ENCODE measurements around the gene TAS2R4. TPM values are rescaled to one million over a fixed set of nuclear protein-coding genes. Genes with fewer than 3 reads are reported as not detected.

TAS2R4 gene
- total and polyA plus RNA-seq, 2 of the 8 experiments (the other 6 are each of a cell fraction or from before 2014, with no cell fraction given) = 0.88 to 1.3 TPM

DNA sequence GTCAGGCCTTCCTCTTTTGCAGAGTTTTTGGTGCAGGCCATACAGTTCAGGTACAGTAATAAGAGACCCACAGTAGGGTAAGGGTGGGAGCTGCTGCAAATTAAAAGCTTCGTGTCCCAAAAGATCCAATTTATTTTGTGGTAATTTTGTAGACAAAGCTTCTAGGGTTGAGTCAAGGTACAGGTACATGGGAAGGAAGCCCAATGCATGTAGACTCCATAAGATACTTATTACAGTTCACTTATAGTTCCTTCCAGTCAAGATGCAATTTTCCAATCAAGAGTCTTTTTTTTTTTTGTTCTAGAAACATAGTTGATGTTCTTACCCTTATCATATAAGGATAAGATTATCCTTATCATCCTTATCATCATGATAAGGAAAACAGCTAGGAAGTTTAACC, at the start of gene TAS2R4 (continued):
- TF ChIP-seq SIX5 (IDR thresholded peaks at IDR 0.05; ENCODE audit: low read depth, low read length) = no peak
